Ishikawa (cell line): ENCODE results near the gene ACYP1.

Source experiments
- CEBPB ChIP-seq: IDR thresholded peaks from 2 replicates; pipeline ENCODE4 v1.6.1; 2012
- CREB1 ChIP-seq: IDR thresholded peaks from 2 replicates; pipeline ENCODE4 v1.6.1; 2012; ENCODE audit warnings: low read depth
- EGR1 ChIP-seq: IDR thresholded peaks from 2 replicates; pipeline ENCODE4 v1.6.1; 2012
- EP300 ChIP-seq: IDR thresholded peaks from 2 replicates; pipeline ENCODE4 v1.6.1; 2012; ENCODE audit warnings: borderline replicate concordance
- FOXM1 ChIP-seq: IDR thresholded peaks from 2 replicates; pipeline ENCODE4 v1.6.1; 2012; ENCODE audit warnings: low read depth, borderline replicate concordance
- MAX ChIP-seq: IDR thresholded peaks from 2 replicates; pipeline ENCODE4 v1.6.1; 2012
- NFIC ChIP-seq: IDR thresholded peaks from 2 replicates; pipeline ENCODE4 v1.6.1; 2012
- RAD21 ChIP-seq: IDR thresholded peaks from 2 replicates; pipeline ENCODE4 v1.6.1; 2012; ENCODE audit warnings: low read depth
- TAF1 ChIP-seq: IDR thresholded peaks from 2 replicates; pipeline ENCODE4 v1.6.1; 2012; ENCODE audit warnings: low read depth, mild to moderate bottlenecking
- TCF12 ChIP-seq: IDR thresholded peaks from 2 replicates; pipeline ENCODE4 v1.6.1; 2012; ENCODE audit warnings: low read depth
- TEAD4 ChIP-seq: IDR thresholded peaks from 2 replicates; pipeline ENCODE4 v1.6.1; 2012
- YY1 ChIP-seq: IDR thresholded peaks from 2 replicates; pipeline ENCODE4 v1.6.1; 2012; ENCODE audit warnings: low read depth
- ZBTB7A ChIP-seq: IDR thresholded peaks from 2 replicates; pipeline ENCODE4 v1.6.1; 2012; ENCODE audit warnings: low read depth
- TF ChIP-seq, protein P1 (sequence below): IDR thresholded peaks from 2 replicates; pipeline ENCODE4 v1.6.1; 2012
- TF ChIP-seq, protein P2 (sequence below): IDR thresholded peaks from 2 replicates; pipeline ENCODE4 v1.6.1; 2012; ENCODE audit warnings: low read depth, mild to moderate bottlenecking

The ACYP1 gene

GRCh38 chr14:75047506-75047905 lies 16.3 kb downstream of the ACYP1 start:
- TF ChIP-seq CREB1 (no peak), FOXM1 (no peak), MAX (no peak), CEBPB (no peak)

DNA sequence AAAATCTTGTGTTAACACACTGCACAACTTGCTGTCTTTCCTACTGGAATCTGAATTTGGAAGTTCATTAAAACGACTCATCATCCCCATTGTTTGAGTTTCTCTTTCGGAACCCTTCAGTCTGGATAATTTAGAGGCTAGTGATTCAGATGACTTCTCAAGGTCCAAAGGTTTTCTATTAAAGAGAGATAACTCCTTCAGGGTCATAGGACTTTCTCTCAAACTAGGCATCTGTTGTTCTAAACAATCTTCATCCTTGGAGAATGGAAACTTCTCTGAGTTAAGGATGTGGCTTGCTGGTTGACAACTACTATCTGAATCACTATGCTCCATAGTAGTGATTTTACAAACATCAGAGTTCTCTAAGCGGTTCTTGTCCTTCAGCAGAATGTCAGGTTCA lies 16.9 kb downstream of the ACYP1 start:
- TF ChIP-seq ZBTB7A (no peak), MAX (no peak), TEAD4 (no peak), EGR1 (no peak), NFIC (no peak), TCF12 (no peak), CREB1 (no peak), EP300 (no peak), RAD21 (no peak), FOXM1 (no peak), TAF1 (no peak), CEBPB (no peak), YY1 (no peak)
- TF ChIP-seq, protein P1, sequence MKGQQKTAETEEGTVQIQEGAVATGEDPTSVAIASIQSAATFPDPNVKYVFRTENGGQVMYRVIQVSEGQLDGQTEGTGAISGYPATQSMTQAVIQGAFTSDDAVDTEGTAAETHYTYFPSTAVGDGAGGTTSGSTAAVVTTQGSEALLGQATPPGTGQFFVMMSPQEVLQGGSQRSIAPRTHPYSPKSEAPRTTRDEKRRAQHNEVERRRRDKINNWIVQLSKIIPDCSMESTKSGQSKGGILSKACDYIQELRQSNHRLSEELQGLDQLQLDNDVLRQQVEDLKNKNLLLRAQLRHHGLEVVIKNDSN: no peak
- TF ChIP-seq, protein P2, sequence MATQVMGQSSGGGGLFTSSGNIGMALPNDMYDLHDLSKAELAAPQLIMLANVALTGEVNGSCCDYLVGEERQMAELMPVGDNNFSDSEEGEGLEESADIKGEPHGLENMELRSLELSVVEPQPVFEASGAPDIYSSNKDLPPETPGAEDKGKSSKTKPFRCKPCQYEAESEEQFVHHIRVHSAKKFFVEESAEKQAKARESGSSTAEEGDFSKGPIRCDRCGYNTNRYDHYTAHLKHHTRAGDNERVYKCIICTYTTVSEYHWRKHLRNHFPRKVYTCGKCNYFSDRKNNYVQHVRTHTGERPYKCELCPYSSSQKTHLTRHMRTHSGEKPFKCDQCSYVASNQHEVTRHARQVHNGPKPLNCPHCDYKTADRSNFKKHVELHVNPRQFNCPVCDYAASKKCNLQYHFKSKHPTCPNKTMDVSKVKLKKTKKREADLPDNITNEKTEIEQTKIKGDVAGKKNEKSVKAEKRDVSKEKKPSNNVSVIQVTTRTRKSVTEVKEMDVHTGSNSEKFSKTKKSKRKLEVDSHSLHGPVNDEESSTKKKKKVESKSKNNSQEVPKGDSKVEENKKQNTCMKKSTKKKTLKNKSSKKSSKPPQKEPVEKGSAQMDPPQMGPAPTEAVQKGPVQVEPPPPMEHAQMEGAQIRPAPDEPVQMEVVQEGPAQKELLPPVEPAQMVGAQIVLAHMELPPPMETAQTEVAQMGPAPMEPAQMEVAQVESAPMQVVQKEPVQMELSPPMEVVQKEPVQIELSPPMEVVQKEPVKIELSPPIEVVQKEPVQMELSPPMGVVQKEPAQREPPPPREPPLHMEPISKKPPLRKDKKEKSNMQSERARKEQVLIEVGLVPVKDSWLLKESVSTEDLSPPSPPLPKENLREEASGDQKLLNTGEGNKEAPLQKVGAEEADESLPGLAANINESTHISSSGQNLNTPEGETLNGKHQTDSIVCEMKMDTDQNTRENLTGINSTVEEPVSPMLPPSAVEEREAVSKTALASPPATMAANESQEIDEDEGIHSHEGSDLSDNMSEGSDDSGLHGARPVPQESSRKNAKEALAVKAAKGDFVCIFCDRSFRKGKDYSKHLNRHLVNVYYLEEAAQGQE: no peak

- TF ChIP-seq EP300 (no peak), EGR1 (no peak), YY1 (no peak), NFIC (no peak), ZBTB7A (no peak)
Observed at GRCh38 chr14:75046275-75046674, 17.5 kb downstream of the ACYP1 start.

DNA sequence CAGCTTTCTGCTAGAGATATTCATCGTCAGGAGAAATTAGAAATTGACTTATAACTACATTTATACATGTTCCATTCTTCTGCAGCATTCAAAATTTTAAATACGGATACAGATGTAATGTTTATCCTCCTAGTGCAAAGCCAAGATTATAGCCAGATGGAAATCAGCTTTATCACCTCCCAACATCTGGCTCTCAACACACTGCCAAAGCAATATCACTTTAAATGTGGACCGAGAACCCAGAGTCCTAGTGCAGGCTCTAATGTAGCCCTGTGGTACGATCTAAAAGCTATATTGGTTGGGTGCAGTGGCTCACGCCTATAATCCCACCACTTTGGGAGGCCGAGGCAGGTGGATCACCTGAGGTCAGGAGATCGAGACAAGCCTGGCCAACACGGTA lies 19.1 kb downstream of the ACYP1 start:
- no peak for TF ChIP-seq ZBTB7A
- TF ChIP-seq CREB1: no peak
- TF ChIP-seq, protein P1: no peak
- no peak for TF ChIP-seq NFIC
- no peak for TF ChIP-seq FOXM1
- no peak for TF ChIP-seq EGR1
- TF ChIP-seq YY1: no peak
- no peak for TF ChIP-seq TCF12
- TF ChIP-seq EP300: no peak

DNA sequence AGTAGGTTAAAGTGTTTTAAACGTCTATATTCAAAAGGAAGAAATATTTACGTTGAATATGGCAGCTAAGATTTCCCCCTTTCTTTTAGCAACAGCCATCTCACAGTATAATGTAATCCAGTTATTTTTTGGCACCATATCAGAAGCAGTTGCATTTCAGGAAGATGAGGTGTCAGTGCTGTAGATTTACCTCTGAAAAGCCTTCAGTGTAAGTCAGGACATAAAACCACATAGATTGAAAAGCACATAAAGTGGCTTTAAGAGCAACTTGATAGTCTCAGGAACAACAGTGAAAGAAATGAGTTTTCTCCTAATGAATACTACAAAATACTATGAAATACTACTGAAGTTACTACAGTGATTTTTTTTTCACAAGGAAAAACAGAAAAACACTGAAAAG lies 19.5 kb downstream of the ACYP1 start:
- TF ChIP-seq TEAD4 (no peak), EGR1 (no peak), YY1 (no peak), MAX (no peak), RAD21 (no peak), NFIC (no peak), FOXM1 (no peak), TAF1 (no peak), ZBTB7A (no peak)
- TF ChIP-seq, protein P1: no peak
- TF ChIP-seq, protein P2: no peak

DNA sequence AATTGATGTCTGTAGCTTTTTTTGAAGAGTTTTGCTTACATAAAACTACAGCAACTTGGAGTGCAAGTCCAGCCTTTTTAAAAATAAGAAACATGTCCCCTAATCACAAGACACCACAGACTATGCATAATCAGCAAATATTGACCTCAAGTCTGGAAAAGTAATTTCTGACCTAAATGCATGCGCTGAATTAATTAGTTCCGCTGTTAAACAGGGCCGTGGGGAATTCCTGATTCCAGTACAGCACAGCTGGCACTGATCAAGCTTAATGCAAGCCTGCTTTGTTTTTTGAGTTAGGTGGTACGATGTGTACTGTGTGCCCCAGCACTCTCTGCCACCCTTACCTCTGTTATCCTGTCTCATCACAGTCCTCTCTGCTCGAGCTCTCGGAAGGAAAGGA lies 21.8 kb downstream of the ACYP1 start:
- TF ChIP-seq NFIC: no peak
- no peak for TF ChIP-seq CEBPB
- no peak for TF ChIP-seq TAF1
- no peak for TF ChIP-seq ZBTB7A
- no peak for TF ChIP-seq TEAD4
- no peak for TF ChIP-seq TCF12
- no peak for TF ChIP-seq EGR1
- TF ChIP-seq RAD21: no peak
- no peak for TF ChIP-seq MAX
- no peak for TF ChIP-seq FOXM1
